Measurements from ENCODE around the gene NOM1.
"Not testable (repeated sequence)": the region's sequence is repeated elsewhere in the genome, so short reads cannot be mapped to it uniquely, and the experiment has no call there.

The NOM1 gene

GRCh38 chr7:156940421-156941122 is 8.9 kb upstream of the NOM1 start:
- no peak for DNase-seq (ENCODE audit: low read depth, low spot score)

- DNase-seq (ENCODE audit: low read depth, low spot score), result no peak
Measured at GRCh38 chr7:156941393-156942182, 7.9 kb upstream of the NOM1 start.

GRCh38 chr7:156942708-156943090 is 6.8 kb upstream of the NOM1 start:
- DNase-seq (ENCODE audit: low read depth, low spot score), result no peak

- no peak for DNase-seq (ENCODE audit: low read depth, low spot score)
Measured at GRCh38 chr7:156943091-156944041, 6.1 kb upstream of the NOM1 start.

DNA sequence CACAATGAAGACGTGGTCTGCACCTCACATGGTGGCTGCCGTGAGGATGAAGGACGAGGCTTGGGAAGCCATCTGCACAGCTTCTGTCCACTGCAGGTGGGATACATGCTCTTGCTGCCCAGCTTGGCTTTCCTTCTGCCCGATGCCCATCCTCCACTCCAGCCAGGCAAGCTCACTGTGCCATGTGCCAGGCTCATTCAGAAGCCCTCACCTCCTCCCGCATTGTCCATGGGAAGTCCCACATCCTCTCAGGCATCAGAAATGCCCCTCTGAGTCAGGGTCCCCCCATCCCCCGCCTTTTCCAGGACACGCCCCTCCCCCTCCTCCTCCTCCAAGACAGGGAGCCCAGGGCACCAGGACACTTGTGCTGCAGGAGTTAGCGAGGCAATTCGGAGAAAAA is 4.6 kb upstream of the NOM1 start:
- no peak for DNase-seq (ENCODE audit: low read depth, low spot score)

DNA sequence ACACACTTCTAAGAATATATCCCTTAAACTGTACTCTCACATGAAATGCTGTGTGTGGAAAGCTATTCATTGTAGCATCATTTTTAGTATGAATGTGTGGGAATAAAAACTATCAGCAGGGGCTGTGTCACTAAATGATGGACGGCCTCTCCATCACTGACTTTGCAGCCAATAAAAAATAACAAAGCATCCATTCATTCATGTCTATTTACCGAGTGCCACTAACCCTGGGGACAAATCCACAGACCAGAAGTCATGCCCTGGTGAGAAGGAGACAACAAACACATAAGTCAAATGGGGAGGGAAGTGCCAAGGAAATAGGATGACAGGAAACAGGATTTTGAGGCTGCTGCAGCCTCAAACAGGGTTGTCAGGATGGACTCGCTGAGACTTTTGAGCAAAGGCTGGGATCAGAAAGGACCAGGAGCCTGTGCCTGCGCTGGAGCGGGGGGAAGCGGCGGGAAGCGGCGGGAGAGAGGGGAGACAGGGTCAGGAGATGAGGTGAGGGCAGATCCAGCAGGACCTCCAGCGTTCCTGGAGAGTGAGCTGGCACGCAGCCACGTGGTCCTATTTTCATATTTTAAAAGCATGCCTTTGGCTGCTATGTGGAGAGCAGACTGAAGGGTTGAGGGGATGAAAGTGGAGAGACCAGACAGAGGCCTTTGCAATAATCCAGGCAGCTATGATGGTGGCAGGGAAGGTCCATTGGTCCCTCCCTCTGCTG is 2.2 kb upstream of the NOM1 start:
- DNase-seq (ENCODE audit: low read depth, low spot score), result no peak

GRCh38 chr7:156948361-156948760 is 1.2 kb upstream of the NOM1 start:
- no peak for DNase-seq (ENCODE audit: low read depth, low spot score)

DNA sequence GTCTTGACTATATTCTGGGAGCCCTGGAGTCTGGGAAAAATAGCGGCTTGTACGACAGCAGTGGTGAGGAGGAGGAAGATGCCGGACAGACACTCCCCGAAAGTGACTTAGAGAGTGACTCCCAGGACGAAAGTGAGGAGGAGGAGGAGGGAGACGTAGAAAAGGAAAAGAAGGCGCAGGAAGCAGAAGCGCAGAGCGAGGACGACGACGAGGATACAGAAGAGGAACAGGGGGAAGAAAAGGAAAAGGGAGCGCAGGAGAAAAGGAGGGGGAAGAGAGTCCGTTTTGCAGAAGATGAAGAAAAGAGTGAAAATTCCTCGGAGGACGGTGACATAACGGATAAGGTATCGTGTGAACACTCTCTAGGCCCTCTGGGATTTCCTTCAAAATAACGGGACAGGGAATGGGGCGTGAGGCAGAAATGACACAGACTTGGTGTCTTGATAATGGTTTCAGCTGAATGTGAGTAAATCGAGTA is 908 bp downstream of the NOM1 start:
- DNase-seq (ENCODE audit: low read depth, low spot score), result no peak

DNA sequence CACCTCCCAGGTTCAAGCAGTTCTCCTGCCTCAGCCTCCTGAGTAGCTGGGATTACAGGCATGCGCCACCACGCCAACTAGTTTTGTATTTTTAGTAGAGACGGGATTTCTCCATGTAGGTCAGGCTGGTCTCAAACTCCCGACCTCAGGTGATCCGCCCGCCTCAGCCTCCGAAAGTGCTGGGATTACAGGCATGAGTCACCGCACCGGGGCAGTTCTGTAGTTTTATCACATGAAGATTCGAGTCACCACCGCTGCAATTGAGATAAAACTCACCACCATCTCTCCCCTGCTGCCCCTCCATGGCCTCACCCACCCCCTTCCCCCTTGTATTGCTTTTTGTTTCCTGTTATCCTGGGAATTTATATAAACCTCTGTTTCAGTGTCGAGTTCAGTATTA is 3.7 kb downstream of the NOM1 start:
- DNase-seq (ENCODE audit: low read depth, low spot score), result not testable (repeated sequence)

DNA sequence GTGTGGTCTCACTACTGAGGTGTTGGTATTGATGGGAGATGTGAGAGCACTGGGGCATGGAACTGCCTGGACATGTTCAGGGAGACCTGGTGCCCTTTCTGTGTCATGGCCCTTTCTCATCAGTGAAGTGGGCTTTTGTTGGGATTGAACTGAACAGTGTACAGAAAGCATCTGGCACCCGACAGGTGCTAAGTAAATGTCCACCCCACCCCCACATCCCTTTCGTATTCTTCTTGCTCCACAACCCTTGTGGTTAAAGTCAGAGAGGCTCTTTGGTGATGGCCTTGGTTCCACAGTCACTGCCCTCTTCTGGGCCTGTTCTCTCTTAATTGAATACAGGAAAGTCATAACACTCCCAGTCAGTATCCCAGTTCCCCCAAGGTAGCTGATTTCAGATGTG is 5.4 kb downstream of the NOM1 start:
- no peak for DNase-seq (ENCODE audit: low read depth, low spot score)

DNA sequence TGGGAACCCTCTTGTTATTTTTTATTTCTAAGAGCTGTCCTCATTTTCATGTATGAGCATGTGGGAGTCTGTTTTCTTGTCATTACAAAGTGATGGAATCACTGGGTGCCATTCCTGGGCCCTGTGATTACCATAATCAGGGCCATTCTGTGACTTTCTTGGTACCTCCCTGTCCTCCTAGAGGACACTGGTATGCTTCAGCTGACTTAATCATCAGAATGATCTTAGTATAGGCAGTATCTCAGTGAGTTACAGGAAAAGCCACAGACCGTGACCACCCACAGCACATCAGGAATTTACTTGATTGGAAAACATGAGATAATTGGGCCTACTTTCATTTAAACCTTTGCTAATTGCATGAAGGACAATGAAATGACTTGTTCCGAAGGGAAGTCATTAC is 7.2 kb downstream of the NOM1 start:
- no peak for DNase-seq (ENCODE audit: low read depth, low spot score)

GRCh38 chr7:156962145-156962544 is 12.6 kb downstream of the NOM1 start:
- no peak for DNase-seq (ENCODE audit: low read depth, low spot score)

GRCh38 chr7:156962897-156963296 is 13.4 kb downstream of the NOM1 start:
- DNase-seq (ENCODE audit: low read depth, low spot score), result no peak

DNA sequence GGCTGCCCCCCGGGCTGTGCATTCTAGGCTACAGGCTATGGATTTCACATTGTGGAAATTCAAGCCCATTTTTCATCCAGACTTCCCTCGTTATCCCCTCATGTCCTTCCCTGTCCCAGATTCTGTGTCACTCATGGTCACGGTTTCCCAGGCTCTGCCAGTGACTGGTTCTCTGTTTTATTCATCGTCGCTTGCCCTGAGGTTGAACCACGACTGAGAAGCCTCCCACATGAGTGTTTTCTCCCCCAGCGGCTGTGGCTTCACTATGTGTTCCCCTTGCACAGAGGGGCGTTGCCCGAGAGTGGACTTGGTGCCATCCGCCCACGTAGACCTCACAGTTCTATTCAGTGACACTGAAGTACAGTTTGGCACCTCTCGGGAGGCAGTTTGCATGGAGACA is 14.0 kb downstream of the NOM1 start:
- DNase-seq (ENCODE audit: low read depth, low spot score), result no peak

DNA sequence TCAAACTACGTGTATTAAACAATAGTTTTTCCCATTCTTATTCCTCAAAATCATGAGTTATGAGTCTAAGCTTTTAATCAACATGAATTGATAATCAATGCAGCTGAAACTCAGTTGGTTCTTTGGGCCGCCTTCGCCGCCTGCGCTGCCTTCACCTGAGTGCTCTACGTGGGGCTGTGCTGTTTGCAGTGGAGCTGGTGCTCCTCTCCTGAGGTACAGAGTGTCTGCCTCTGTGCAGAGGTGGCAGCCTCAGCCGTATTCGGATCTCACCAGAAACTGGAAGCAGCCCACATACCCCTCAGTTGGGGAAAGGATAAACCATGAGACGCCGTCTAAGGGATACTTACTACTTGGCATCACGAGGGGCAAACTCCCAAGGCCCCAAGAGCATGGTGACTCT is 15.5 kb downstream of the NOM1 start:
- DNase-seq (ENCODE audit: low read depth, low spot score), result no peak

- DNase-seq (ENCODE audit: low read depth, low spot score), result no peak
Measured at GRCh38 chr7:156966387-156966786, 16.9 kb downstream of the NOM1 start.

DNA sequence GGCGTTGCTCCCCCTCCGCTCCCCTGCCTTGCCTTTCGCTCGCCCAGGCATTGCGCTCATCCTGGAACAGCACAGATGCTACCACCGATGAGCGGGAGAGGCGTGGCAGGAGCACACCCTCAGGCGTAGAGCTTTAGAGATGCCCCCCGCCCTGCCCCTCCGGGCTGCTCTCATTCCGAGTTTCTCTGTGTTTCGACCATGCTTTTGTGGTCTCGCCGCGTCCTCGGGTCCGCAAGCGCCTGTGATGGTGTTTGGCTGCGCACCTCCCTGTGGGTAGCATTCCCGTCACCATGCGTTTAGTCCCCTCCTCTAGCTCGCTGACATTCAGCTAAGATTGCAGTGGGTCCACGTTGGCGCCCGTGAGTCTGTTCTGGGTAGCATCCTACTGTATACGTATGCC is 18.7 kb downstream of the NOM1 start:
- no peak for DNase-seq (ENCODE audit: low read depth, low spot score)

DNA sequence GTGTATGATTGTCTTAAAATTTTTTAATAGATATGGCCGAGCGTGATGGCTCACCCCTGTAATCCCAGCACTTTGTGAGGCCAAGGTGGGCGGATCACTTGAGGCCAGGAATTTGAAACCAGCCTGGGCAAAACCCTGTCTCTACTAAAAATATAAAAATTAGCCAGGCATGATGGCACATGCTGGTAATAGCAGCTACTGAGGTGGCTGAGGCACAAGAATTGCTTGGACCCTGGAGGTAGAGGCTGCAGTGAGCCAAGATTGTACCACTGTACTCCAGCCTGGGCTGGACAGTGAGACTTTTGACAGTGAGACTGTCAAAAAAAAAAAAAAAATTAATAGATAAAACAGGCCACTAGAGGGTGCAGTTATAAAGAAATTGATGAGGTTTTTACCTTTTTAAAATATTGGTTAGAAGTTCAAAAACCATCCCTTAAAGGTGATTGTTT is 20.5 kb downstream of the NOM1 start:
- DNase-seq (ENCODE audit: low read depth, low spot score), result no peak

DNA sequence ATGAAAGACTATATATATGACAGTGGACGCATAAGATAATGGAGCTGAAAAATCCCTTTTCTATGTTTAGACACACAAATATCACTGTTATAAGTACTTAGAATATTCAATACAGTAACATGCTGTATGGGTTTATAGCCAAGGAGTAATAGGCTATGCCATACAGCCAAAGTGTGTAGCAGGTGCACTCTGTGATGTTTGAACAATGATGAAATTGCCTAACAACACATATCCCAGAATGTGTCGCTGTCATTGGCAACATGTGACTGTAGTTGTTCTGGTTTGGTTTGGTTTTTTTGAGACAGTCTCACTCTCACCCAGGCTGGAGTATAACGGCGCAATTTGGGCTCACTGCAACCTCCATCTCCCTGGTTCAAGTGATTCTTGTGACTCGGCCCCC is 26.1 kb downstream of the NOM1 start:
- no peak for DNase-seq (ENCODE audit: low read depth, low spot score)

DNA sequence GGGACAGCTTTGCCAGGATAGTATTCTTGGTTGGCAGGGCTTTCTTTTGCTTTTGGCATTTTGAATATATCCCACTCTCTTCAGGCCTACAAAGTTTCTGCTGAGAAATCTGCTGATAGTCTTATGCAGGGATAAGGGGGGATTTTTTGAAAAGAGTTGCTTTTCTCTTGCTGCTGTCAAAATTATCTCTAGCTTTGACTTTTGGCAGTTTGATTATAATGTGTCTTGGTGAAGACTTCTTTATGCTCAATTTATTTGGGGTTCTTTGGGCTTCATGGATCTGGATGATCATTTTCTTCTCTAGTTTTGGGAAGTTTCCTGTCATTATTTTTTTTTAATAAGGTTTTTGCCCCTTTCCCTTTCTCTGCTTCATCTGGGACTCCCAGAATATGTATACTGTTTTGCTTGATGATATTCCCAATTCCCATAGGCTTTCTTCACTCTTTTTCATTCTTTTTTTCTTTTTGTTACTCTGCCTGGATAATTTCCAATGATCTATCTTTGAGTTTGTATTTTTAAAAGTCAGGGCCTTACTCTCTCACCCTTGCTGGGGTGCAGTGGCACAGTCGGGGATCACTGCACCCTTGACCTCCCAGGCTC is 29.6 kb downstream of the NOM1 start:
- DNase-seq (ENCODE audit: low read depth, low spot score), result no peak

DNA sequence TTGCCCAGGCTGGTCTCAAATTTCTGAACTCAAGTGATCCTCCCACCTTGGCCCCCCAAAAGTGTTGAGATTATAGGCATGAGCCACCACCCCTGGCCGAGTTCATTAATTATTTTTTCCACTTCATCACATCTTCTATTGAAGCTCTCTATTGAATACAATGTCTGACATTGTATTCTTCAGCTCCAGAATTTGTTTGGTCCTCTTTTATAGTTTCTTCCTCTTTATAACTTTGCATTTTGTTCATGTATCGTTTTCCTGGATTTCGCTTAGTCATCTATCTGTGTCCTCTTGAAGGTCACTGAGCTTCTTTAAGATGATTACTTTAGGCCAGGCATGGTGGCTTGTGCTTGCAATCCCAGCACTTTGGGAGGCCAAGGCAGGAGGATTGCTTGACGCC is 30.2 kb downstream of the NOM1 start:
- no peak for DNase-seq (ENCODE audit: low read depth, low spot score)
